Cardiac ventricle fibroblast (primary cell): ENCODE results near the gene RBPJL. TPM values are rescaled to one million over a fixed set of nuclear protein-coding genes. Genes with fewer than 3 reads are reported as not detected.

Source experiments
- total RNA-seq: library from RNA; depleted of rRNA; stranded (reverse); fragments of >200 nt; gene quantifications from 2 replicates; pipeline ENCODE4 v1.2.3, GENCODE V29; 2015

RBPJL gene, protein sequence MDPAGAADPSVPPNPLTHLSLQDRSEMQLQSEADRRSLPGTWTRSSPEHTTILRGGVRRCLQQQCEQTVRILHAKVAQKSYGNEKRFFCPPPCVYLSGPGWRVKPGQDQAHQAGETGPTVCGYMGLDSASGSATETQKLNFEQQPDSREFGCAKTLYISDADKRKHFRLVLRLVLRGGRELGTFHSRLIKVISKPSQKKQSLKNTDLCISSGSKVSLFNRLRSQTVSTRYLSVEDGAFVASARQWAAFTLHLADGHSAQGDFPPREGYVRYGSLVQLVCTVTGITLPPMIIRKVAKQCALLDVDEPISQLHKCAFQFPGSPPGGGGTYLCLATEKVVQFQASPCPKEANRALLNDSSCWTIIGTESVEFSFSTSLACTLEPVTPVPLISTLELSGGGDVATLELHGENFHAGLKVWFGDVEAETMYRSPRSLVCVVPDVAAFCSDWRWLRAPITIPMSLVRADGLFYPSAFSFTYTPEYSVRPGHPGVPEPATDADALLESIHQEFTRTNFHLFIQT
- total RNA-seq = not detected in 2 replicates

DNA sequence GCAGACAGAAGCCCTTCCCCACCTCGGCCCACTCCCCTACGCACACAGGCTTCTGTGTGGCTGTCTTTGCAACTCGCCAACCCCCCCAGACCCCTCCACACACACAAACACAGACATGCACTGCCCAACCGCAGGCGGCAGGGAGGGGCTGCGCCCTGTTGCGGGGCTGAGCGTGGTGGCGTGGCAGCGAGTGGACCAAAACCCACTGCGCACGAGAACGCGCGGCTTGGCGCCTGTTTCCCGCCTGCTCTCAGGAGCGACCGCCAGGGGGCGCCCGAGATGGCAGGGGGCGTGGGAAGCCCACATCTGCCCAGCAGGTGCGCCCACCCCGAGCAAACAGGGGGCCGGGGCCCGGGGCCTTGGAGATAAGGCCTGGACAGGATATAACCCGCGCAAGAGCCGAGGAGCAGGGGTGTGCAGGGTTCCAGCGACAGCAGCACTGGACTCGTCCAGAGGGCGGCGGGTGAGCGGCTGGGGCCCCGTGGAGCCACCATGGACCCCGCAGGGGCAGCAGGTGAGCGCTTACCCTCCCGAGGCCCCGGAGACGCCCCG is at the start of gene RBPJL:
Gene RBPJL (plus strand): TSS at position 410 of the 552 bp plus-strand sequence. CDS start 83 bp downstream, at position 493.

DNA sequence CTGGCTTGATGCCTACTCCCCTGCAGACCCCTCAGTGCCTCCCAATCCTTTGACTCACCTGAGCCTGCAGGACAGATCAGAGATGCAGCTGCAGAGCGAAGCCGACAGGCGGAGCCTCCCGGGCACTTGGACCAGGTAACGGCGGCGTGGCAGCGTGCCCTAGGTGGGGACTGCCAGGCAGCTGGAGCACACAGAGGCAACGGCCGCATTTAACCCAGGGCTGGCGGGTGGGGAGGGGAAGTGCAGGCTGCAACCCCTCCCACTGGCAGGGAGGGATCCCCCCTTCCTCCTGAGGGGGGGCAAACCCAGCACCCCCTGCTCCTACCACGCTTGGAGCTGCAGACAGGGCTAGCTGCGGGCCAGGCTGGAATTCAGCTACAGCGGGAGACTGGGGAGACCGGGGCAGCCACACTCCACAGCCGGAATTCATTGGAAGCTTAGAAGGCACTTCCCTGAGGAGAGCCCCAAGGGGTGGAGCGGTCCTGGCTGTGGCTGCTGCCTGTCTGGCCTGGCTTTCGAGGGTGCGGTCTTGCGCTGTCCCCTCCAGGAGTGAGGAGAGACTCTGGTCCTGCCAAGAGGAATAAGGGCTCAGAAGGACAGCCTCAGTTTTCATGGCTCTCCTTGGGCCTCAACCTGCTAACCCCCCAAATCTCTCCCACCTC is 1.6 kb downstream of the RBPJL start, which contains the start of gene MATN4:
Gene MATN4 (minus strand): TSS at position 183 of the 662 bp plus-strand sequence. CDS start 2,717 bp downstream, outside the sequence.

DNA sequence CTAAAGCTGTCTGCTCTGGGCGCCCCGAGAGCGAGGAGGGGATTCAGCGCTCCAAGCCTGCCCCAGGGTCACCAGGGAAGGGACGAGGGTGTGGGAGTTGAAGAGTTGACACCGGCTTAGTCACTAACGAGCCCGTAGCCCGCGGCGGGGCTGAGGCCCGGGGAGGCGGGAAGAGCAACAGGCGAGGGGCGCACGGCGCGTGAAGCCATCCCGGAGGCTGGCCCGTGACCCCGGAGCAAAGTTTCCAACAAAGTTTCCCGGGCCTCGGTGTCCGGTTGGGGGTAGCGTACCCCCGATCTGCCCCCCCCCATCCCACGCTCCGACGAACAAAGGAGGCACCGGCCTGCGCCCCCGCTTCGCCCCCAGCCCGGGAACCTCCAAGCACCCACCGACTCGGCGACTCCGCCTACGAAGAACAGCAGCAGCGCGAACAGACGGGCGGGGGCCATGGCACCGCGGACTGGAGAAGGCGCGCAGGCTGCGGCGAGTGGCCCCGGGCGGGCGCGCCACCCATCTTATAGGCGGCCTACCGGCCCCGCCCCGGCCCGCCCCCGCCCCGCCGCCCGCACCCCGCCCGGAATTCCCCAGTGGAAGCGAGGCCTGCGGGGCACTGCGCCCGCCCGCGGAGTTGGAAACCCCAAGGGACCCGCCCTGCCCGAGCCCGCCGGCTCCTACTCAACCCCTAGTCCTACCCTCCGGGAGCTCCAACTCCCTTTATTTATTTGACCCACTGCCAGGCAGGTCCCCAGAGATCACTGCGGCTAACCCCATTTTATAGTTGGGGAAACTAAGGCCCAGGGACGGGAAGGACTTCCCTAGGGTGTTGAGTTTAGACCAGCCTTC is 41.5 kb downstream of the RBPJL start, which contains the start of gene SDC4:
Gene SDC4 (minus strand): TSS at position 489 of the 843 bp plus-strand sequence. CDS start 40 bp downstream, at position 449.

DNA sequence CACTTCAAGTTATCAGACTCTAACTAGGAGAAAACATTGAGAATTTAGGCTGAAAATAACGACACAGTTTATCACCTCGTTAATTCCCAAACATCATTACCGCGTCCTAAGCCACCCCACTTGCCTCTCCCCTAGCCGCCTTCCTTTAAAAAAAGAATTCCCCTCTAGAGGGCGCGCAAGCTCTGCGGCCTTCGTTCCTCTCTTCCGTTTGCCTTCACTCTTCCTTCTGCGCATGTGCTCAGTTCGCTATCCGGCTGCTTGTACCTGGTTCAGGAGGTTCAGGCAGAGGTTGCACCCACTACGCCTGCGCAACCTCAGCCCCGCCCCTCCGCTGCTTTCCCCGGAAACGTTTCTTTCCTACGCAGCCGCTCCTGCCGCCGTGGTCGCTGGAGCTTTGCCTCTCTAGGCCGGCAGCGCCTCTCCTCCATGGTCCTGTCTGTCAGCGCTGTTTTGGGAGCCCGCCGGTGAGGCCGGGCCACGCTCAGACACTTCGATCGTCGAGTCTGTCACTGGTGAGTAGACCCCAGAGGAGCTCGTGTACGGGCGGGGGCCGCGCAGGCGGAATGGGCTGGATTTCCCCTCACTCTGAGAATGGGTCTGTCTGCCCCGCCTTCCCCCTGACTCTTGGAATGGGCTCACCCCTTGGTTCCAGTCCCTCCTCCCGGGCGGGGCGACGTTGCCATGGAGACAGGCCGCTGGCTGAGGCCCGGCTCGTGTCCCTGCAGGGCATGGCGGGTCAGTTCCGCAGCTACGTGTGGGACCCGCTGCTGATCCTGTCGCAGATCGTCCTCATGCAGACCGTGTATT is 56.4 kb downstream of the RBPJL start, which contains the start of gene SYS1:
Gene SYS1 (plus strand): TSS at position 353 of the 807 bp plus-strand sequence. CDS start 376 bp downstream, at position 729.

Other genes with a start within 250 kb of the RBPJL start
- 1.4 and 2.4 TPM in 2 replicates for gene KCNS1, start 205.7 kb upstream of the RBPJL start, total RNA-seq
- not detected in 2 replicates for gene WFDC5, start 191.7 kb upstream of the RBPJL start, total RNA-seq
- gene WFDC12, start 182.4 kb upstream of the RBPJL start, total RNA-seq = not detected in 2 replicates
- gene PI3, start 131.9 kb upstream of the RBPJL start, total RNA-seq = not detected in 2 replicates
- gene SEMG1, start 99.8 kb upstream of the RBPJL start, total RNA-seq = not detected in 2 replicates
- gene SEMG2, start 85.5 kb upstream of the RBPJL start, total RNA-seq = not detected in 2 replicates
- not detected in 2 replicates for gene SLPI, start 52.3 kb upstream of the RBPJL start, total RNA-seq
- not detected in 2 replicates for gene MATN4, start 1.5 kb downstream of the RBPJL start, total RNA-seq
- gene SDC4, start 41.6 kb downstream of the RBPJL start, total RNA-seq = 65.5 and 71.7 TPM in 2 replicates
- gene SYS1, start 56.3 kb downstream of the RBPJL start, total RNA-seq = 16.8 and 19.8 TPM in 2 replicates
- not detected in 2 replicates for gene TP53TG5, start 71.5 kb downstream of the RBPJL start, total RNA-seq
- gene DBNDD2, start 101.4 kb downstream of the RBPJL start, total RNA-seq = 2.4 and 2.9 TPM in 2 replicates
- gene PIGT, start 109.3 kb downstream of the RBPJL start, total RNA-seq = 85.3 and 91.4 TPM in 2 replicates
- gene WFDC2, start 162.9 kb downstream of the RBPJL start, total RNA-seq = not detected in 2 replicates
- not detected in 2 replicates for gene SPINT3, start 208.8 kb downstream of the RBPJL start, total RNA-seq
- gene WFDC6, start 232.6 kb downstream of the RBPJL start, total RNA-seq = not detected in 2 replicates
- not detected in 2 replicates for gene EPPIN, start 240.6 kb downstream of the RBPJL start, total RNA-seq